GM21723 (cell line): ENCODE results near the gene RASGRF2.
"Not testable (repeated sequence)": the region's sequence is repeated elsewhere in the genome, so short reads cannot be mapped to it uniquely, and the experiment has no call there.

ENCODE experiments used
- ATAC-seq: cut with Tn5 transposase; IDR thresholded peaks from one replicate; pipeline ENCODE4 v1.9.1; 2021; ENCODE audit warnings: mild to moderate bottlenecking, moderate library complexity; ENCODE audit not compliant: unreplicated experiment

RASGRF2 gene

GRCh38 chr5:81254886-81255559 is 294.9 kb downstream of the RASGRF2 start:
- ATAC-seq = no peak

DNA sequence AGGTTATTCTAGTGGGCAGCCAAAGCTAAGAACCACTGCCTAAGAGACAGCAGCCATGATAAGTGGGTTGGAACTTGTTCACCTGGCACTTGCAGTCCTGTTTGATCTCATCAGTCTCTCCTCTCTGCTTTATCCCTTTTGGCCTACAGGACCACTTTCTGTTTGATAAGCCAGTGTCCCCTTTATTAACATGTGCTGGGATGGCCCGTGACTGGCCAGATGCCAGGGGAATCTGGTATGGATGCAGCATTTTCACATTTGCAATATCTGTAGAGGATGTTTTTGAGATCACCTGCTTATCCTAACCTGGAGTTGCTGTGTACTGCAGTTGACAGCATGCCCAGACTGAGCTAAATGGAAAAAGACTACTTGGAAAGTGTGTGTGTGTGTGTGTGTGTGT is 296.6 kb downstream of the RASGRF2 start:
- no peak for ATAC-seq

DNA sequence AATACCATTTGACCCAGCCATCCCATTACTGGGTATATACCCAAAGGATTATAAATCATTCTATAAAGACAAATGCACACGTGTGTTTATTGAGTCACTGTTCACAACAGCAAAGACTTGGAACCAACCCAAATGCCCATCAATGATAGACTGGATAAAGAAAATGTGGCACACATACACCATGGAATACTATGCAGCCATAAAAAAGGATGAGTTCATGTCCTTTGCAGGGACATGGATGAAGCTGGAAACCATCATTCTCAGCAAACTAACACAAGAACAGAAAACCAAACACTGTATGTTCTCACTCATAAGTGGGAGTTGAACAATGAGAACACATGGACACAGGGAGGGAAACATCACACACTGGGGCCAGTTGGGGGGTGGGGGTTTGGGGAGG is 302.6 kb downstream of the RASGRF2 start:
- ATAC-seq = not testable (repeated sequence)

DNA sequence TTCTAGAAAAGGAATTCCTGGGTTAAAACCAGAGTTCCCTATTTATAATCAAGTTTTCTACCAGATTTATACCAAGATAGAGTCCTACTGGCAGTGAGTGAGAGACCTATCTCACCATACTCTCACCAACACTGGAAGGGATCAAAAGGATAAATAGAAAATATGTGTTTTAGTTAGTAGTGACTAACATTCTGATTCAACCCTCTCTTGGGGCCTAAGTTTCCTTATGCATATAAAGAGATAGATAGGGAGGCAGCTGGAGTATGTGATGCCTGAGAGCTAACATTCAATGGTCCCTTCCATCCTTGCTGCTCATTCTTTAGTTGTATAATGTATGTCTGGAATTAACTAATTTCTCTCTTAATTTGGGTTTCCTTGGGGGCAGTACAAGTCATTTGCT is 304.9 kb downstream of the RASGRF2 start:
- no peak for ATAC-seq

- no peak for ATAC-seq
These were observed 308.5 kb downstream of the RASGRF2 start for GRCh38 chr5:81268521-81269196.

- ATAC-seq = no peak
These were observed 309.7 kb downstream of the RASGRF2 start for GRCh38 chr5:81269751-81270393.

DNA sequence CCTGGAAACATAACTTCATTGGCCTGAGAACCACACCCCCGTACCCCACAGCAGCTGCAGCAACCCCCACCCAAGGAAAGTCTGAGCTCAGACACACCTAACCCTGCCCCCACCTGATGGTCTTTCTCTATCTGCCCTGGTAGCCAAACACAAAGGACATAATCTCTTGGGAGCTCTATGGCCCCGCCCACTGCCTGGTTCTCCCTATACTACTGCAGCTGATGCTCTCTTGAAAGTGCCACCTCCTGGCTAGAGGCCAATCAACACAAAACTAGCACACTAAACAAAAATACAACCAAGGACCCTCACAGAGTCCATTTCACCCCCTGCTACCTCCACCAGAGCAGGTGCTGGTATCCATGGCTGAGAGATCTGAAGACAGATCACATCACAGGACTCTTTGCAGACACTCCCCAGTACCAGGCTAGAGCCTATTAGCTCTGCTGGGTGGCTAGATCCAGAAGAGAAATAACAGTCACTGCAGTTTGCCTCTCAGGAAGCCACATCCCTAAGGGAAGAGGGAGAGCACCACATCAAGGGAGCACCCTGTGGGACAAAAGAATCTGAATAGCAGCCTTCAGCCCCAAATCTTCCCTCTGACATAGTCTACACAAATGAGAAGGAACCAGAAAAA is 310.3 kb downstream of the RASGRF2 start:
- not testable (repeated sequence) for ATAC-seq
